AG04450 (cell line): ENCODE data around the gene KIFAP3. TPM values are rescaled to one million over a fixed set of nuclear protein-coding genes. Genes with fewer than 3 reads are reported as not detected.

Source experiments
- CTCF ChIA-PET: fragments of 300-600, 350-600 bp; formaldehyde crosslinking; extraction: SDS; loops from one replicate; lab custom pipeline; 2022; ENCODE audit warnings: antibody characterized with exemption, inconsistent platforms; lab: Charles Lee
- POLR2A ChIA-PET: fragments of 350-600 bp; formaldehyde crosslinking; extraction: SDS; loops from one replicate; lab custom pipeline; 2021; ENCODE audit warnings: antibody characterized with exemption, inconsistent platforms; lab: Yijun Ruan, JAX
- DNase-seq: peaks from one replicate; pipeline ENCODE4 v3.0.0-alpha.2; 2011; ENCODE audit warnings: low read depth, low spot score
- H3K27ac ChIP-seq: one replicate; pipeline ENCODE4 v1.5.1; 2012; ENCODE audit warnings: low read depth, low read length, control low read depth
- H3K27me3 ChIP-seq: one replicate; pipeline ENCODE4 v1.6.0; 2012; ENCODE audit warnings: low read length; ENCODE audit not compliant: control insufficient read depth, insufficient read depth
- H3K4me3 ChIP-seq: 2 replicates; pipeline ENCODE4 v1.5.1; 2011; ENCODE audit warnings: mild to moderate bottlenecking, low read depth, low read length, control low read depth
- H3K9me3 ChIP-seq: 2 replicates; pipeline ENCODE4 v1.5.1; 2012; ENCODE audit warnings: low read length; ENCODE audit not compliant: control insufficient read depth, insufficient read depth
- CTCF ChIP-seq: IDR thresholded peaks from 2 replicates; pipeline ENCODE4 v1.5.1; 2011; ENCODE audit warnings: low read depth, low read length, control low read depth, inconsistent platforms
- polyA plus RNA-seq: library from polyadenylated mRNA; depleted of rRNA; stranded (reverse); fragments of >200 nt; gene quantifications from 2 replicates; pipeline ENCODE4 v1.2.3, GENCODE V29; 2011

The KIFAP3 gene
- polyA plus RNA-seq, 1 experiment: 18.2 TPM

GRCh38 chr1:169891539-169891885 is 183.0 kb downstream of the KIFAP3 start:
- Histone ChIP-seq H3K27me3 (no peaks in the 10 kb centered on the region), H3K9me3 (no peaks in the 10 kb centered on the region), H3K4me3 (no peak overlapping the region), H3K27ac (no peak overlapping the region)
- ChIA-PET POLR2A (no interaction called here), CTCF (no interaction called here)
- DNase-seq: no peak
- no peak for TF ChIP-seq CTCF

GRCh38 chr1:169890761-169891538 is 183.5 kb downstream of the KIFAP3 start:
- POLR2A ChIA-PET: no interaction called here
- Histone ChIP-seq H3K9me3 (no peaks in the 10 kb centered on the region), H3K27ac (no peak overlapping the region), H3K4me3 (no peak overlapping the region), H3K27me3 (no peaks in the 10 kb centered on the region)
- CTCF ChIA-PET: interaction anchor here (0.6 kb wide), 1 partner anchor 1037 kb away, joined by 4 read pairs; no protein-coding TSS in a partner anchor
- no peak for TF ChIP-seq CTCF
- no peak for DNase-seq

- Histone ChIP-seq H3K4me3 (no peak overlapping the region), H3K27me3 (no peaks in the 10 kb centered on the region), H3K27ac (no peak overlapping the region), H3K9me3 (no peaks in the 10 kb centered on the region)
- no peak for DNase-seq
- ChIA-PET CTCF (no interaction called here), POLR2A (no interaction called here)
- no peak for TF ChIP-seq CTCF
These were observed 184.6 kb downstream of the KIFAP3 start for GRCh38 chr1:169889871-169890270.

- Histone ChIP-seq H3K9me3 (no peaks in the 10 kb centered on the region; the same call in 1 of the 2 replicates), H3K27me3 (no peaks in the 10 kb centered on the region), H3K27ac (no peak overlapping the region), H3K4me3 (no peak overlapping the region)
- no peak for DNase-seq
- TF ChIP-seq CTCF: no peak
- POLR2A ChIA-PET: interaction anchor here (0.6 kb wide), 1 partner anchor 22 kb away, joined by 4 read pairs; no protein-coding TSS in a partner anchor
- CTCF ChIA-PET: no interaction called here
These were observed 187.6 kb downstream of the KIFAP3 start for GRCh38 chr1:169886931-169887330.

- H3K9me3 ChIP-seq: no peaks in the 10 kb centered on the region; the same call in 1 of the 2 replicates
- no peak overlapping the region for H3K27ac ChIP-seq
- POLR2A ChIA-PET: no interaction called here
- H3K27me3 ChIP-seq: no peaks in the 10 kb centered on the region
- CTCF ChIA-PET: no interaction called here
- no peak overlapping the region for H3K4me3 ChIP-seq
- no peak for DNase-seq
- TF ChIP-seq CTCF: no peak
These were observed 188.1 kb downstream of the KIFAP3 start for GRCh38 chr1:169886422-169886821.
